Measurements from ENCODE around the gene TRIM28. TPM values are rescaled to one million over a fixed set of nuclear protein-coding genes. Genes with fewer than 3 reads are reported as not detected.

Gene TRIM28
- polyA plus RNA-seq, 1 donor from 2014 or later = 38.9 TPM

- Mint-ChIP-seq H3K27ac (peak overlapping the region in 1 of 3 donors; percentile 75), H3K4me1 (peaks cover 24 to 39% (median 35%) of the 10 kb centered on the region in 3 donors), H3K27me3 (no peaks in the 10 kb centered on the region), H3K36me3 (peaks cover 4% of the 10 kb centered on the region), H3K9me3 (no peaks in the 10 kb centered on the region), H3K4me3 (peak overlapping the region in 1 of 4 donors; percentile 99)
Observed at GRCh38 chr19:58550362-58551122, 6.7 kb downstream of the TRIM28 start.

- H3K27me3 Mint-ChIP-seq = no peaks in the 10 kb centered on the region
- H3K9me3 Mint-ChIP-seq = no peaks in the 10 kb centered on the region
- peaks cover 20 to 34% (median 30%) of the 10 kb centered on the region in 3 donors for H3K4me1 Mint-ChIP-seq
- peak overlapping the region in 1 of 3 donors; percentile 75 for H3K27ac Mint-ChIP-seq
- H3K4me3 Mint-ChIP-seq = peak overlapping the region in 1 of 4 donors; percentile 99
- peaks cover 4% of the 10 kb centered on the region for H3K36me3 Mint-ChIP-seq
Observed at GRCh38 chr19:58551123-58551497, 7.2 kb downstream of the TRIM28 start.

- Mint-ChIP-seq H3K27ac (peak overlapping the region; percentile 43 to 75 (median 59)), H3K4me1 (peaks cover 22 to 30% (median 27%) of the 10 kb centered on the region in 3 donors), H3K36me3 (peaks cover 6% of the 10 kb centered on the region)
Observed at GRCh38 chr19:58551577-58552471, 8.0 kb downstream of the TRIM28 start.

GRCh38 chr19:58552655-58553054 is 8.8 kb downstream of the TRIM28 start:
- Mint-ChIP-seq H3K9me3 (no peaks in the 10 kb centered on the region), H3K27me3 (no peaks in the 10 kb centered on the region), H3K4me1 (peaks cover 23 to 32% (median 26%) of the 10 kb centered on the region in 3 donors), H3K4me3 (peak overlapping the region in 1 of 4 donors; percentile 99), H3K36me3 (peaks cover 6% of the 10 kb centered on the region), H3K27ac (peak overlapping the region; percentile 43 to 88 (median 75))

More at GRCh38 chr19:58551577-58552471, 8.0 kb downstream of the TRIM28 start:
- Mint-ChIP-seq H3K27me3 (no peaks in the 10 kb centered on the region), H3K4me3 (peak overlapping the region in 1 of 4 donors; percentile 99), H3K9me3 (no peaks in the 10 kb centered on the region)

GRCh38 chr19:58553799-58554493 is 10.1 kb downstream of the TRIM28 start:
- Mint-ChIP-seq H3K27me3 (no peaks in the 10 kb centered on the region), H3K9me3 (no peaks in the 10 kb centered on the region), H3K4me3 (peak overlapping the region; percentile 93 to 99 (median 95)), H3K36me3 (peaks cover 7% of the 10 kb centered on the region), H3K27ac (peak overlapping the region; percentile 99 to 100 (median 99)), H3K4me1 (peaks cover 29 to 33% (median 30%) of the 10 kb centered on the region in 3 donors)

GRCh38 chr19:58554494-58555368 is 10.9 kb downstream of the TRIM28 start, which contains the start of gene CHMP2A:
TSS of gene CHMP2A (minus strand) at chr19:58555105. CDS start at chr19:58554212, 893 bp downstream.
- Mint-ChIP-seq H3K27me3 (no peaks in the 10 kb centered on the region), H3K27ac (peak within 1 kb of the TSS; percentile 99 to 100 (median 99)), H3K4me1 (peaks cover 32 to 38% (median 35%) of the 10 kb centered on the region in 3 donors), H3K9me3 (no peaks in the 10 kb centered on the region), H3K36me3 (peaks cover 8% of the 10 kb centered on the region), H3K4me3 (peak within 1 kb of the TSS; percentile 93 to 99 (median 95))

GRCh38 chr19:58555369-58555885 is 11.6 kb downstream of the TRIM28 start:
- H3K4me1 Mint-ChIP-seq = peaks cover 32 to 40% (median 35%) of the 10 kb centered on the region in 3 donors
- peak overlapping the region; percentile 93 to 99 (median 95) for H3K4me3 Mint-ChIP-seq
- peaks cover 8% of the 10 kb centered on the region for H3K36me3 Mint-ChIP-seq
- no peaks in the 10 kb centered on the region for H3K27me3 Mint-ChIP-seq
- no peaks in the 10 kb centered on the region for H3K9me3 Mint-ChIP-seq
- H3K27ac Mint-ChIP-seq = peak overlapping the region; percentile 99 to 100 (median 99)

GRCh38 chr19:58555920-58556621 is 12.2 kb downstream of the TRIM28 start:
- Mint-ChIP-seq H3K36me3 (peaks cover 8% of the 10 kb centered on the region), H3K4me3 (peak overlapping the region; percentile 41 to 99 (median 87)), H3K9me3 (no peaks in the 10 kb centered on the region), H3K27me3 (no peaks in the 10 kb centered on the region), H3K27ac (peak overlapping the region; percentile 99 to 100 (median 99)), H3K4me1 (peaks cover 32 to 40% (median 35%) of the 10 kb centered on the region in 3 donors)

GRCh38 chr19:58556622-58557220 is 12.9 kb downstream of the TRIM28 start:
- H3K36me3 Mint-ChIP-seq = peaks cover 8% of the 10 kb centered on the region
- H3K4me1 Mint-ChIP-seq = peaks cover 32 to 45% (median 39%) of the 10 kb centered on the region in 3 donors
- H3K4me3 Mint-ChIP-seq = peak overlapping the region; percentile 78 to 99 (median 96)
- peak overlapping the region in 2 of 3 donors; percentile 99 to 100 for H3K27ac Mint-ChIP-seq
- H3K27me3 Mint-ChIP-seq = no peaks in the 10 kb centered on the region
- no peaks in the 10 kb centered on the region for H3K9me3 Mint-ChIP-seq

- peak overlapping the region; percentile 96 to 99 (median 98) for H3K4me3 Mint-ChIP-seq
- H3K9me3 Mint-ChIP-seq = no peaks in the 10 kb centered on the region
- no peaks in the 10 kb centered on the region for H3K27me3 Mint-ChIP-seq
- H3K27ac Mint-ChIP-seq = peak overlapping the region; percentile 84 to 100 (median 99)
- peaks cover 8% of the 10 kb centered on the region for H3K36me3 Mint-ChIP-seq
- H3K4me1 Mint-ChIP-seq = peaks cover 32 to 47% (median 39%) of the 10 kb centered on the region in 3 donors
Observed at GRCh38 chr19:58557221-58558065, 13.6 kb downstream of the TRIM28 start.

- Mint-ChIP-seq H3K4me1 (peaks cover 27 to 44% (median 41%) of the 10 kb centered on the region in 3 donors), H3K4me3 (peak within 1 kb of the TSS; percentile 96 to 99 (median 98)), H3K27ac (peak within 1 kb of the TSS; percentile 98 to 100 (median 99)), H3K36me3 (peaks cover 8% of the 10 kb centered on the region), H3K27me3 (no peaks in the 10 kb centered on the region), H3K9me3 (no peaks in the 10 kb centered on the region)
Observed at GRCh38 chr19:58558066-58558622, 14.3 kb downstream of the TRIM28 start, which contains the start of gene UBE2M. TSS of gene UBE2M (minus strand) at chr19:58558611. CDS start at chr19:58558381, 230 bp downstream.

Measured in IgD-negative memory B cell (primary cell).